AG04450 (cell line): Measurements from ENCODE around the gene ATG10. TPM values are rescaled to one million over a fixed set of nuclear protein-coding genes. Genes with fewer than 3 reads are reported as not detected.
A peak's percentile ranks its signal among the peaks of the same experiment; 100 is the strongest.
"Not testable (repeated sequence)": the region's sequence is repeated elsewhere in the genome, so short reads cannot be mapped to it uniquely, and the experiment has no call there.

Experiments
- CTCF ChIA-PET: fragments of 300-600, 350-600 bp; formaldehyde crosslinking; extraction: SDS; loops from one replicate; lab custom pipeline; 2022; ENCODE audit warnings: antibody characterized with exemption, inconsistent platforms; lab: Charles Lee
- POLR2A ChIA-PET: fragments of 350-600 bp; formaldehyde crosslinking; extraction: SDS; loops from one replicate; lab custom pipeline; 2021; ENCODE audit warnings: antibody characterized with exemption, inconsistent platforms; lab: Yijun Ruan, JAX
- DNase-seq: peaks from one replicate; pipeline ENCODE4 v3.0.0-alpha.2; 2011; ENCODE audit warnings: low read depth, low spot score
- H3K27ac ChIP-seq: one replicate; pipeline ENCODE4 v1.5.1; 2012; ENCODE audit warnings: low read depth, low read length, control low read depth
- H3K27me3 ChIP-seq: one replicate; pipeline ENCODE4 v1.6.0; 2012; ENCODE audit warnings: low read length; ENCODE audit not compliant: control insufficient read depth, insufficient read depth
- H3K4me3 ChIP-seq: 2 replicates; pipeline ENCODE4 v1.5.1; 2011; ENCODE audit warnings: mild to moderate bottlenecking, low read depth, low read length, control low read depth
- H3K9me3 ChIP-seq: 2 replicates; pipeline ENCODE4 v1.5.1; 2012; ENCODE audit warnings: low read length; ENCODE audit not compliant: control insufficient read depth, insufficient read depth
- polyA plus RNA-seq: library from polyadenylated mRNA; depleted of rRNA; stranded (reverse); fragments of >200 nt; gene quantifications from 2 replicates; pipeline ENCODE4 v1.2.3, GENCODE V29; 2011
- TF ChIP-seq, protein P1 (sequence below): IDR thresholded peaks from 2 replicates; pipeline ENCODE4 v1.5.1; 2011; ENCODE audit warnings: low read depth, low read length, control low read depth, inconsistent platforms

ATG10 gene
- polyA plus RNA-seq, 1 experiment = 4.1 TPM

DNA sequence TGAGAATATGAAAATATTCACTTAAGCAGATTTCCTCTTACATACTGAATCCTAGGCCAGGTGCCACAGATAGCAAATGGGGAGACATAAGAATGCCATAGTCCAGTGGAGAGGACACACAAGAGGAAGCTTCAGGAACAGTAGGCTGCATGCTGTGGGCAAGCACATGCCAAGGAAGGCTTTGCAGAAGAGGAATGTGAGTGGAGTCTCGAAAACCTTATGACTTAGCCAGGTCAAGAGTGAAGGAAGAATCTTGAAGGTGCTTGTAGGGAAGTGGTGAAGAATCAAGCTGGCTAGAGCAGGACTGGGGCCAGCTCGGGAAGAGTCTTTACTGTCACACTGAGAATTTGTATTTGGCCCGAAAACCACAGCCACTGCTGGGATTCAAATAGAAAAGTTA, 285.9 kb downstream of the ATG10 start:
- CTCF ChIA-PET = interaction anchor here (0.6 to 3.7 kb wide), 6 partner anchors 9 to 153 kb away, joined by 3 to 31 read pairs (median 10); partner anchors contain the start of gene RPS23
- Histone ChIP-seq H3K27ac (no peak overlapping the region), H3K4me3 (no peak overlapping the region), H3K9me3 (no peaks in the 10 kb centered on the region), H3K27me3 (no peaks in the 10 kb centered on the region)
- TF ChIP-seq, protein P1, sequence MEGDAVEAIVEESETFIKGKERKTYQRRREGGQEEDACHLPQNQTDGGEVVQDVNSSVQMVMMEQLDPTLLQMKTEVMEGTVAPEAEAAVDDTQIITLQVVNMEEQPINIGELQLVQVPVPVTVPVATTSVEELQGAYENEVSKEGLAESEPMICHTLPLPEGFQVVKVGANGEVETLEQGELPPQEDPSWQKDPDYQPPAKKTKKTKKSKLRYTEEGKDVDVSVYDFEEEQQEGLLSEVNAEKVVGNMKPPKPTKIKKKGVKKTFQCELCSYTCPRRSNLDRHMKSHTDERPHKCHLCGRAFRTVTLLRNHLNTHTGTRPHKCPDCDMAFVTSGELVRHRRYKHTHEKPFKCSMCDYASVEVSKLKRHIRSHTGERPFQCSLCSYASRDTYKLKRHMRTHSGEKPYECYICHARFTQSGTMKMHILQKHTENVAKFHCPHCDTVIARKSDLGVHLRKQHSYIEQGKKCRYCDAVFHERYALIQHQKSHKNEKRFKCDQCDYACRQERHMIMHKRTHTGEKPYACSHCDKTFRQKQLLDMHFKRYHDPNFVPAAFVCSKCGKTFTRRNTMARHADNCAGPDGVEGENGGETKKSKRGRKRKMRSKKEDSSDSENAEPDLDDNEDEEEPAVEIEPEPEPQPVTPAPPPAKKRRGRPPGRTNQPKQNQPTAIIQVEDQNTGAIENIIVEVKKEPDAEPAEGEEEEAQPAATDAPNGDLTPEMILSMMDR = no peak
- DNase-seq = no peak
- POLR2A ChIA-PET = interaction anchor here (0.6 kb wide), 1 partner anchor 22 kb away, joined by 3 read pairs; no protein-coding TSS in a partner anchor

DNA sequence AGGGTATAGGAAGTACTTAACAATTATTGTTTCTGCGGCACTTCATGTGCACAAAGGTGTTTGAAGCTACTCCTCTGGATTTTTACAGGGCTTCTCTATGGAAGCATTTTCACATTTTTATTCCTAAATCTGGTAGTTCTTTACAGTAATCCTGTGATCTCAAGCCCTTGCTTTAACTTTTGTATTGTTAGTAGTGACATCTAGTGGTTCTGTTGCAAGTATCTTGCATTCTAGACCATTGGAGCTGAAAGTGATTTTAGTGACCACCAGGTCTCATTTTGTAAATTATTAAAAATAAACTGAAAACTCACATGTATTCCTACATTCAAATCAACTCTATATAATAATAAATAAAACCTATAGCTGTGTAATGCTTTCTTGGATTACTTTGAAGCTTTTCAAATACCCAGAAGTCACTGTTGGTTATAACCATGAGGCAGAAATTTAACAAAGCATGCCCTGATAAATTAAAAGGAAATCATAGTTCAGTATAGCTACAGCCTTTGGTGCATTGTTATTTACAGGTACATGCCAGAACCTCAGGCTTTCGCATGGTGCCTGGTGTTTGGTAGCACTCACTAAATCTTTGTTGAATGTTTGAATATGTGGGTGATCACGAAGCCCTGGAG, 287.5 kb downstream of the ATG10 start:
- H3K4me3 ChIP-seq = no peak overlapping the region
- ChIA-PET CTCF (interaction anchor here (0.6 to 3.7 kb wide), 42 partner anchors 8 to 1064 kb away, joined by 3 to 31 read pairs (median 3); no protein-coding TSS in a partner anchor), POLR2A (no interaction called here)
- no peak overlapping the region for H3K27ac ChIP-seq
- no peaks in the 10 kb centered on the region for H3K9me3 ChIP-seq
- no peaks in the 10 kb centered on the region for H3K27me3 ChIP-seq
- DNase-seq = peak; percentile 11
- TF ChIP-seq, protein P1 = peak; percentile 67

DNA sequence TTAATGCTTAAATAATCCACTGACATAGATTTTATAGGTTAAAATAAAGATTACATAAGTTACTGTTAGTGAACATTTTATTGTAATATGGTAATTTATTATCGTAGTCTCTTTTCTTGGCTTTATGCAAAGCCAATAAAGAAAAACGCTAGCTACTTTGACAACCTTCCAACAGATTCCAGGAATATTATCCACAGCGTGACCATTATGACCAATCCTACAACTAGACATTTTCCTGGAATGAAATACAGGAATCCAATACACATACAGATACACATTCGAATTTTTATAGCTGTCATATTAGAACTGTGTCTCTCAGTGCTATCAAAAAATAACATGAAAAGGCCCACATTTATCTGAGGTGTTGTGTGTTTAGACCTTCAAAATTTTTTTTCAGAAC, 293.2 kb downstream of the ATG10 start:
- TF ChIP-seq, protein P1 = no peak
- Histone ChIP-seq H3K27ac (no peak overlapping the region), H3K4me3 (no peak overlapping the region), H3K9me3 (peaks cover 6% of the 10 kb centered on the region; the same call in 1 of the 2 replicates), H3K27me3 (no peaks in the 10 kb centered on the region)
- CTCF ChIA-PET = interaction anchor here (0.6 to 0.9 kb wide), 2 partner anchors 40 to 966 kb away, joined by 3 read pairs; no protein-coding TSS in a partner anchor
- POLR2A ChIA-PET = no interaction called here
- no peak for DNase-seq

DNA sequence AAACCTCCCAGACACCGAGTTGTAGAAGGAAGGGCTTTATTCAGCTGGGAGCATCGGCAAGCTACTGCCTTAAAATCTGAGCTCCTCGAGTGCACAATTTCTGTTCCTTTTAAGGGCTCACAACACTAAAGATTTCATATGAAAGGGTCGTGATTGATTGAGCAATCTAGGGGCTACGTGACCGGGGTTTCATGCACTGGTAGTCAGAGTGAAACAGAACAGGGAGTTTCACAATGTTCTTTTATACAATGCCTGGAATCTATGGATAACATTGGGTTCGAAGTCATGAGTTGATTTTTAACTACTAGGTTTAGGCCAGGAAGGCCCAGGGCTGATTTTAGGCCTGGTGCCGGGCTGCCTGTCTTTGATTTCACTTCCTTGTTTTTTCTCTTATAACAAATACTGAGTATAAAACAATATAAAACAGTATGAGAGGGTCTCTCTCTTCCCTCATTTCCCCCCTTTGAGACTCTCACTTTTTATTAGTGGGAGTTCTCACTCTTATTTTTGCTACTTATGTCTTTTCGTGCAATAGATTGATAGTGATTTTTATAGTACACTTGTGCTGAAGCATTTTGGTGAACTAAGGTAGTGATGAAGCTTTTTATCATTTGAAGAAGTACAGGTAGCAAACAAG, 295.6 kb downstream of the ATG10 start:
- POLR2A ChIA-PET = not testable (repeated sequence)
- CTCF ChIA-PET = interaction anchor here (1.0 kb wide), 1 partner anchor 8 kb away, joined by 3 read pairs; no protein-coding TSS in a partner anchor

DNA sequence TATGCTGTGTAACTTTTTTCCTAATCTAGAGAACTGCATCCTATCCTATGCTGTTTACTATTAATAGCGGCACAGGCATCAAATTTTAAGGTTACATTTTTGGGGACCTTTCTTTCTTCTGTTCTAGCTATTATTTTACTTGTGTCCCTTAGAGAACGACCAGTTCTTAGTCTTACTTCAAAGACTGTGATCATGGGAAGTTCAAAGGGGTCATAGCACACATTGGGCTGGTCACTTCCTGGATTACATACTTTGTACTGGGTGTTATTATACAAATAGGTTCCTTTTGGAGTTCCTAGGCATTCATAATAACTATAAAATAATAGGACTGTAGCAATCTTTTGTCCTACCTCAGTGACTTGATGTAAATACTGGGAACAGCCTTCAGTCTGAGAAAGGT, 297.5 kb downstream of the ATG10 start:
- POLR2A ChIA-PET, H3K27ac ChIP-seq, DNase-seq, H3K4me3 ChIP-seq, H3K9me3 ChIP-seq, H3K27me3 ChIP-seq: not testable (repeated sequence)
- CTCF ChIA-PET = interaction anchor here (3.4 kb wide), 1 partner anchor 10 kb away, joined by 15 read pairs; no protein-coding TSS in a partner anchor

More for the DNA sequence above, 295.6 kb downstream of the ATG10 start:
- not testable (repeated sequence) for H3K4me3 ChIP-seq, H3K9me3 ChIP-seq, DNase-seq, H3K27ac ChIP-seq, H3K27me3 ChIP-seq

DNA sequence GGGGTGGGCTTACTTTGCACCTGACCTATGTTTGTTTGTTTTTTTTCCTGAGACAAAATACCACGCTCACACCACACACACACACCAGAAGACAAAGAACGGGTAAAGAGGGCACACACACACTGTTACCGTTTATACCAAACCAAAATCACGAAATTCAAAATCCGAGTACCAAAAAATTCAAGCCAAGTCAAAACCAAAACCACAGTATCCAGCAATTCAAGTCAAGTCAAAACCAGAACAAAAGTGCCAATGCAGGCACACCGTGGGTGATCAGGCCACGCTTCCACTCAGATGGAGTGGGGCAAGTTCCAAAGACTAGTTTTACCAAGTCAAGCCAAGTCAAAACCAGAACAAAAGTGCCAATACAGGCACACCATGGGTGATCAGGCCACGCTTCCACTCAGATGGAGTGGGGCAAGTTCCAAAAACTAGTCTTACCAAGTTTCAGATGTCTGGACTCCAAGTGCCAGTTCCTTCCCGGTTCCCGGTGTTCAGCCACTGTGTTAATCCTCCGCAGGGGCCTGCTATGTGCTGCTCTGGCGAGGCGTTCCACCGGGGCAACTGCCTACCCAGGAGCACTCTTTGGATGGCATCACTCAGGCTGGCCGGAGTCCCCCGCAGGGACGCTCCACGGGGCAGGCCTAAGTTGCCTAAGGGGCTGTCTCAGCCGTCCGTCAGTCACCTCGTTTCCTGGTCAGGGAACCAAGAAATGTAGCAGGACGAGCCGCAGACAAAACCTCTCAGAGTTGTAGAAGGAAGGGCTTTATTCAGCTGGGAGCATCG, 300.9 kb downstream of the ATG10 start:
- H3K9me3 ChIP-seq, H3K27ac ChIP-seq, H3K27me3 ChIP-seq, H3K4me3 ChIP-seq, POLR2A ChIA-PET, DNase-seq: not testable (repeated sequence)
- CTCF ChIA-PET = interaction anchor here (2.5 kb wide), 1 partner anchor 13 kb away, joined by 8 read pairs; no protein-coding TSS in a partner anchor

DNA sequence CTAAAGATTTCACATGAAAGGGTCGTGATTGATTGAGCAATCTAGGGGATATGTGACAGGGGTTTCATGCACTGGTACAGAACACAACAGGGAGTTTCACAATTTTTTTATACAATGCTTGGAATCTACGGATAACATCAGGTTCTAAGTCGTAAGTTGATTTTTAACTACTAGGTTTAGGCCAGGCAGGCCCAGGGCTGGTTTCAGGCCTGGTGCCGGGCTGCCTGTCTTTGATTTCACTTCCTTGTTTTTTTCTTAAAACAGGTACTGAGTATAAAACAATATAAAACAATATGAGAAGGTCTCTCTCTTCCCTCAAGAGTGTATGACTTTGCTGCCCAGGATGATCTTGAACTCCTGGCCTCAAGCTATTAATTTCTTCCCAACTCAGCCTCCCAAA, 301.6 kb downstream of the ATG10 start:
- H3K9me3 ChIP-seq, POLR2A ChIA-PET, DNase-seq, H3K4me3 ChIP-seq, H3K27me3 ChIP-seq, H3K27ac ChIP-seq: not testable (repeated sequence)
- CTCF ChIA-PET = interaction anchor here (0.6 to 2.5 kb wide), 2 partner anchors 14 to 1619 kb away, joined by 4 to 8 read pairs; partner anchors contain the start of genes DHFR and MSH3
